Liver (tissue), 9 donors: ENCODE measurements around the gene MAP2K4. TPM values are rescaled to one million over a fixed set of nuclear protein-coding genes. Genes with fewer than 3 reads are reported as not detected.
"Not testable (repeated sequence)": the region's sequence is repeated elsewhere in the genome, so short reads cannot be mapped to it uniquely, and the experiment has no call there.

Experiments used
- DNase-seq: peaks from one replicate; pipeline ENCODE4 v3.0.0-alpha.2; 2017; ENCODE audit warnings: low spot score
- H3K27ac ChIP-seq, 2 donors: one replicate each; pipeline ENCODE4 v1.7.0; 2013; ENCODE audit warnings: inconsistent platforms in 2 of 2, low read length in 2 of 2, control low read depth in 1 of 2, low read depth in 1 of 2, mild to moderate bottlenecking in 1 of 2
- H3K27me3 ChIP-seq, 4 donors: one replicate each; pipeline versions ENCODE4 v1.6.1 to v1.7.0; 2013; ENCODE audit warnings: low read length in 3 of 4, inconsistent platforms in 1 of 4, mild to moderate bottlenecking in 1 of 4, moderate library complexity in 1 of 4; ENCODE audit not compliant: control insufficient read depth in 4 of 4, insufficient read depth in 4 of 4
- H3K36me3 ChIP-seq, 4 donors: one replicate each; pipeline versions ENCODE4 v1.6.1 to v1.7.0; 2013; ENCODE audit warnings: low read length in 3 of 4, mild to moderate bottlenecking in 3 of 4, low read depth in 1 of 4, moderate library complexity in 1 of 4; ENCODE audit not compliant: control insufficient read depth in 4 of 4, insufficient read depth in 3 of 4
- H3K4me1 ChIP-seq, 4 donors: one replicate each; pipeline versions ENCODE4 v1.6.1 to v1.7.0; 2013; ENCODE audit warnings: low read length in 3 of 4, mild to moderate bottlenecking in 3 of 4, moderate library complexity in 1 of 4; ENCODE audit not compliant: control insufficient read depth in 4 of 4, insufficient read depth in 4 of 4
- H3K4me3 ChIP-seq, 3 donors: one replicate each; pipeline versions ENCODE4 v1.6.1 to v1.7.0; 2013; ENCODE audit warnings: low read length in 3 of 3, control low read depth in 1 of 3, low read depth in 1 of 3, mild to moderate bottlenecking in 1 of 3
- H3K9ac ChIP-seq, 2 donors: one replicate each; pipeline ENCODE4 v1.7.0; 2013; ENCODE audit warnings: low read length in 2 of 2, mild to moderate bottlenecking in 2 of 2, moderate library complexity in 2 of 2, control low read depth in 1 of 2, low read depth in 1 of 2
- H3K9me3 ChIP-seq, 4 donors: one replicate each; pipeline versions ENCODE4 v1.6.1 to v1.7.0; 2013; ENCODE audit warnings: low read length in 3 of 4; ENCODE audit not compliant: control insufficient read depth in 4 of 4
- ATF3 ChIP-seq: IDR thresholded peaks from 2 replicates; pipeline ENCODE4 v1.6.1; 2016; ENCODE audit warnings: antibody characterized with exemption
- EGR1 ChIP-seq, 2 donors: IDR thresholded peaks; 2 replicates each; pipeline ENCODE4 v1.6.1; 2016 to 2018; ENCODE audit warnings: antibody characterized with exemption in 2 of 2, low read depth in 2 of 2
- GABPA ChIP-seq, 2 donors: IDR thresholded peaks in 1 of 2; conservative IDR thresholded peaks in 1 of 2; 2 replicates each; pipeline ENCODE4 v1.6.1; 2016; ENCODE audit warnings: antibody characterized with exemption in 2 of 2, mild to moderate bottlenecking in 1 of 2, moderate library complexity in 1 of 2
- HNF4A ChIP-seq, 2 donors: conservative IDR thresholded peaks; 2 replicates each; pipeline ENCODE4 v1.6.1; 2016; ENCODE audit warnings: antibody characterized with exemption in 2 of 2, mild to moderate bottlenecking in 2 of 2
- HNF4G ChIP-seq: IDR thresholded peaks from 2 replicates; pipeline ENCODE4 v1.6.1; 2016; ENCODE audit warnings: antibody characterized with exemption
- NR2F2 ChIP-seq: IDR thresholded peaks from 2 replicates; pipeline ENCODE4 v1.6.1; 2016; ENCODE audit warnings: antibody characterized with exemption
- REST ChIP-seq: IDR thresholded peaks from 2 replicates; pipeline ENCODE4 v1.6.1; 2016; ENCODE audit warnings: antibody characterized with exemption, mild to moderate bottlenecking
- SP1 ChIP-seq: IDR thresholded peaks from 2 replicates; pipeline ENCODE4 v1.6.1; 2018; ENCODE audit warnings: antibody characterized with exemption, mild to moderate bottlenecking
- TAF1 ChIP-seq: conservative IDR thresholded peaks from 2 replicates; pipeline ENCODE4 v1.6.1; 2016; ENCODE audit warnings: antibody characterized with exemption, mild to moderate bottlenecking
- YY1 ChIP-seq: IDR thresholded peaks from 2 replicates; pipeline ENCODE4 v1.6.1; 2016; ENCODE audit warnings: antibody characterized with exemption, mild to moderate bottlenecking
- WGBS: extraction: QIAGEN DNeasy Blood & Tissue Kit; methylation state at CpG from one replicate; pipeline ENCODE4 v1.1.7; 2013; 5-methylcytosine and 5-hydroxymethylcytosine counted together
- polyA plus RNA-seq, 2 donors: library from polyadenylated mRNA; stranded (reverse) in 1 of 2; unstranded in 1 of 2; fragments of 200-250 nt in 1 of 2; fragments of >200 nt in 1 of 2; fragmentation: Nextera tagmentation in 1 of 2; extraction: Ambion mirVana in 1 of 2; gene quantifications; one replicate each; pipeline versions ENCODE4 v1.2.1 to v1.2.3, GENCODE V29; 2013 to 2015
- total RNA-seq, 2 donors: library from RNA; depleted of rRNA; stranded (reverse); fragments of >200 nt; gene quantifications; one replicate each; pipeline ENCODE4 v1.2.3, GENCODE V29; 2014
- donor health status: healthy.
- donor health status: healthy.
- donor health status: healthy.
- donor health status: healthy.
- donor health status: healthy.

The MAP2K4 gene
- 10 to 100 TPM; 18.9 to 23.8 TPM for total RNA-seq
- 10 to 100 TPM in 1 of 2 donors, 1 to 10 TPM in 1; 9.2 to 10.5 TPM for polyA plus RNA-seq

- Histone ChIP-seq H3K4me1 (peaks cover 6 to 31% (median 24%) of the 10 kb centered on the region in 4 donors), H3K27ac (peak within 1 kb of the TSS; percentile 85 to 92), H3K9me3 (no peaks in the 10 kb centered on the region), H3K36me3 (no peaks in the 10 kb centered on the region), H3K27me3 (no peaks in the 10 kb centered on the region), H3K9ac (peak within 1 kb of the TSS; percentile 12 to 77), H3K4me3 (peak within 1 kb of the TSS; percentile 67 to 100 (median 69))
- under 1% methylated on average over 123 of the region's 123 CpGs for WGBS
- peak in 1 of 2 donors; percentile 35 for TF ChIP-seq EGR1 (IDR thresholded peaks at IDR 0.05; ENCODE audit: low read depth in 2 of 2)
- no peak for TF ChIP-seq GABPA (IDR thresholded peaks at IDR 0.05 in 1 of 2, conservative IDR thresholded peaks at IDR 0.05 in 1 of 2)
- no peak for TF ChIP-seq ATF3
- TF ChIP-seq YY1, result peak; percentile 73
- TF ChIP-seq REST, result no peak
- peak; percentile 64 for TF ChIP-seq SP1
- peak; percentile 99 for DNase-seq
These were observed at the start of gene MAP2K4 for GRCh38 chr17:12020642-12021622. Gene MAP2K4 (plus strand): TSS chr17:12020877. CDS start chr17:12020887, 10 bp downstream.

GRCh38 chr17:11972741-11973140 is 47.9 kb upstream of the MAP2K4 start:
- DNase-seq, H3K27me3 ChIP-seq, H3K9me3 ChIP-seq, H3K27ac ChIP-seq, H3K36me3 ChIP-seq, H3K4me3 ChIP-seq, H3K9ac ChIP-seq, H3K4me1 ChIP-seq: not testable (repeated sequence)
- WGBS, result 95% methylated on average over 19 of the region's 19 CpGs

- DNase-seq, result no peak
- Histone ChIP-seq H3K4me3 (no peak overlapping the region), H3K4me1 (no peaks in the 10 kb centered on the region), H3K27me3 (no peaks in the 10 kb centered on the region), H3K27ac (no peak overlapping the region), H3K9me3 (no peaks in the 10 kb centered on the region), H3K9ac (no peak overlapping the region), H3K36me3 (peaks cover 2 to 29% (median 17%) of the 10 kb centered on the region in 4 donors)
- WGBS, result 96% methylated on average over 3 of the region's 3 CpGs
- TF ChIP-seq EGR1 (IDR thresholded peaks at IDR 0.05; ENCODE audit: low read depth in 2 of 2) (no peak), REST (no peak), ATF3 (no peak), GABPA (IDR thresholded peaks at IDR 0.05 in 1 of 2, conservative IDR thresholded peaks at IDR 0.05 in 1 of 2) (no peak), SP1 (no peak), TAF1 (no peak), HNF4G (no peak), NR2F2 (no peak), HNF4A (conservative IDR thresholded peaks at IDR 0.05) (no peak), YY1 (no peak)
These were observed 40.9 kb upstream of the MAP2K4 start for GRCh38 chr17:11979795-11980194.
